NCI-H2171 (cell line): ENCODE data around the gene GSK3B.

Experiments used
- DNase-seq: peaks from one replicate; lab custom pipeline; 2025; lab: John Stamatoyannopoulos, UW

GSK3B gene

DNA sequence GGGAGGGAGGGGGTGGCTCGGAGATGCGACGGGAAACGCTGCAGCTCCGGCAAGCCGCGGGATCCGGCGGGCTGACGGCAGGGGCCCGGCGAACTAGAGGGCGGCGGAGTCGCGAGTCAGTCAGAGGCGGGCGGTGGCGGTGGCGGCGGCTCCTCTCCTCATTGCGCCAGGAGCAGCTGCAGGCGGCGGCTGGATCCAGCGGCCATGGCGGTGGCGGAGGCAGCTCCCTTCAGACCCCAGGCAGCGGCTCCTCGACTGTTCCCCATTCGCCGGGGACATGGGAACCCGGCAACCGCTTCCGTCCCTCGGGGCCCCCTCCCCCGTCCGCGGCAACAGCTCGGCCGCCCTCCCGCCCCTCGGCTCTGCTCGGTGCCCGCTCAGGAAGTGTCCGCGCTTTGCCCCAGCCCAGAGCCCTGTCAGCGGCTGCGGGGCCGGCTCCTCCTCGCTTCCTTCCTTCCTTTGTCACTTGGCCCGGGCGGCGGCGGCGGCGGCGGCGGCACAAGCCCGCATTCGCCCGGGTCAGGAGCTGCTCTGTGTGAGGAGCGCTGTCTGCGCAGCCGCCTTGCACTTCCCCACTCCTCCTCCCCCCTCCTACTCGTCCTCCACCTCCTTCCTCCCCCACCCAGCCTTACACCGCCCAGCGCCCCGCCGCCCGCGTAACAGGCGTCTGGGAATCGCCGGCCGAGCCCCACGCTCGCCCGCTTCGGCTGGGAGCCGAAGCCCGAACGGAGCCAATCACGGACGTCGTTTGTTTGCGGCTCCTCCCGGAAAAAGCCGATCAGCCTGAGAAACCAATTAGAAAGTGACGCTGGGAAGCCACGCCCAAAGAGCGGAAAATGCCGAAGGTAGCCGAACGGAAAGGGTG is at the start of gene GSK3B:
Gene GSK3B (minus strand): TSS at position 537 of the 865 bp plus-strand sequence. CDS start 1,013 bp downstream, outside the sequence.
- peak; percentile 100 for DNase-seq

DNA sequence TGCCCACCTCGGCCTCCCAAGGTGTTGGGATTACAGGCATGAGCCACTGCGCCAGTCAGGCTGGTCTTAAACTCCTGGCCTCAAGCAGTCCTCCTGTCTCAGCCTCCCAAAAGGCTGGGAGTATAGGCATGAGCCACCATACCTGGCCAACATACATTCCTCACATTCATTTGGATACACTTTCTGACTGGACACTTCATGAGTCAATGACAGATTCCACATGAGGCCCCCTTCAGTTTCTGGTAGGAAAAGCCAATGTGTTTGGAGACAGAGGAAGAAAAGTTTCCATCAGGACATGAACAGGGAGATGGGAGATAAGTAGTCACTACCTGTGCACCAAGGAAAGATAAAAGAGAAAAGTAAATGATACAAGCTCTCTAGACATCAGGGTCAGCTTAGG is 49.4 kb upstream of the GSK3B start:
- no peak for DNase-seq

DNA sequence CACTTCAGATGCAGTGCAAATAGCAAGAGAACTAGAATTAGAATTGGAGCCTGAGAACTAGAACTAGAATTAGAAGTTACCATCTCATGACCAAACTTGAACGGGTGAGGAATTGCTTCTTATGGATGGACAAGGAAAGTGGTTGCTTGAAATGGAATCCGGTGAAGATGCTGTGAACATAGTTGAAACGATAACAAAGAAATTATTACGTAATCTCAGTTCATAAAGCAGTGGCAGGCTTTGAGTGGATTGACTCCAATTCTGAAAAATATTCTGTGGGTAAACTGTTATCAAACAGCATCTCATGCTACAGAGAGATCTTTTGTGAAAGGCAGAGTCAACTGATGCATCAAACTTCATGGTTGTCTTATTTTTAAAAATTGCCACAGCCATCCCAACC is 48.0 kb upstream of the GSK3B start:
- no peak for DNase-seq

DNA sequence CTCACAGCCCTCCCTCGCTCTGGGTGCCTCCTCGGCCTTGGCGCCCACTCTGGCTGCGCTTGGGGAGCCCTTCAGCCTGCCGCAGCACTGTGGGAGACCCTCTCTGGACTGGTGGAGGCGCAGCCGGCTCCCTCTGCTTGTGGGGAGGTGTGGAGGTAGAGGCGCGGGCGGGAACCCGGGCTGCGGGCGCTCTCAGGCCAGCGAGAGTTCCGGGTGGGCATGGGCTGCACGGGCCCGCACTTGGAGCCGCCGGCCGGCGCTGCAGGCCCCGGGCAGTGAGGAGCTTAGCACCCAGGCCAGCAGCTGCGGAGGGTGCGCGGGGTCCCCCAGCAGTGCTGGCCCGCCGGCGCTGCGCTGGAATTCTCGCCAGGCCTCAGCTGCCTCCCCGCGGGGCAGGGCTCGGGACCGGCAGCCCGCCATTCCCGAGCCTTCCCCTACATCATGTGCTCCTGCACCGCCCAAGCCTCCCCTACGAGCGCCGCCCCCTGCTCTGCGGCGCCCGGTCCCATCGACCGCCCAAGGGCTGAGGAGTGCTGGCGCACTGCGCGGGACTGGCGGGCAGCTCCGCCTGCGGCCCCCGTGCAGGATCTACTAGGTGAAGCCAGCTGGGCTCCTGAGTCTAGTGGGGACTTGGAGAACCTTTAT is 46.0 kb upstream of the GSK3B start:
- DNase-seq = no peak

GRCh38 chr3:120139140-120139539 is 44.9 kb upstream of the GSK3B start:
- DNase-seq = no peak

GRCh38 chr3:120137548-120137947 is 43.3 kb upstream of the GSK3B start:
- no peak for DNase-seq

- peak; percentile 78 for DNase-seq
Measured at GRCh38 chr3:120130656-120131055, 36.4 kb upstream of the GSK3B start.

- DNase-seq = no peak
Measured at GRCh38 chr3:120129718-120130513, 35.7 kb upstream of the GSK3B start.

DNA sequence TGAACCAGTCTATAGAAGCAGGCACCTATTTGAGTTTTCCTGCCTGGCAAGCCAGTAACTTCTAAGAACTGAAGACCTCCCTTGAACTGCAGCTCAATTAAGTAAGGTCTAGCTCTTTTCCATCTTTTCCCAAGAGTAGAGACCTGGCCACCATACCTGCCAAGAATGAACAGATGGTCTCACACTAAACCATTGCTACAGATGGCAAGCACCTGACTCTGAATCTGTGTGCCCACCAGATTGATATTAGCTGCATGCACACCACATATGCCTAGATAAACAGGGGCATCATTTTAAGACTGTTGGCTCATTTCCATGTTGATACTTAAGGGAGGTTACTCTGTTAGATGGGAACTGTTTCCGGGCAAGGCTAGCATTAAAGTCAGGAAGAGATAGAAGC is 34.8 kb upstream of the GSK3B start:
- DNase-seq = peak; percentile 94

GRCh38 chr3:120125992-120126391 is 31.7 kb upstream of the GSK3B start:
- DNase-seq = no peak

DNA sequence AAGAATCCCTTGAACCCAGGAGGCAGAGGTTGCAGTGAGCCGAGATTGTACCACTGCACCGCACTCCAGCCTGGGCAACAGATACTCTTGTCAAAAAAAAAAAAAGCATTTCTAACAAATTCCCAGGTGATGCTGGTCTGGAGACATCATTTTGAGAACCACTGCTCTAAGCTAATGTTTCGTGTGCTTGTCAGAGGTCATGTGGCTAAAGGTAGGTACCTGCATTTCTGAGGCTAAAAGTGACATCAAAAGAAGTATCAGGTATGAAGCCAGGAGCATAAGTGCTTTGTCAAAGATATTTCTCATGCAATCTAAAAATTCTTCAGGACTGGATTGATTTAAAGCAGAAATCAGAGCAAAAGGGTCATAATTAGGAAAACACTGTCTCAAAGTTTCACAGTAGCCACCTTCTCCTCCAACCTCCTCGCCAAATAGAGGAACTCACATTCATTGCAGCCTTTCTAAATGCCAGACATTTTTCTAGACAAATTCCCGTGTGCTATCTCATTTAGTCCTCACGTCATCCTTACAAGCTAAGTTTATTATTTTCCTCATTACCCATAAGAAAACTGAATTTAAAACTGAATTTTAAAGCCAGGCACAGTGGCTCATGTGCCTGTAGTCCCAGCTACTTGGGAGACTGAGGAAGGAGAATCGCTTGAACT is 25.7 kb upstream of the GSK3B start:
- no peak for DNase-seq

DNA sequence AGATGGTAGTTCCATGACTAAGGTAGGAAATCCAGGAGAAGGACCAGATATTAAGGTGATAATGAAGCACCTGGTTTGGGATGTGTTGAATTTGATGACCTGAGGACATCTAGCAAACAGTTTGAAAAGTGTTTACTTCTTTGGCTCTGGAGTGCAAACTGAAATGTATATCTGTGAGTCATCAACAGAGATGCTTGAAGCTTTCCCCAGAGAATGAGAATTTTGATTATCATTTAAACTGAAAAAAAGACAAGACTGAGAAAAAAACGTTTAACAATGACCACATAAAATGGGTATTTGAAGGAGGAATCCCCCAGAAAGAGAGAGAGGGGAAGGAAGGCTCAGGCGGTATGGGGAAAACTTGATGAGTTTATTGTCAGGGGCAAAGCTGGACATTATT is 20.7 kb upstream of the GSK3B start:
- DNase-seq = no peak

DNA sequence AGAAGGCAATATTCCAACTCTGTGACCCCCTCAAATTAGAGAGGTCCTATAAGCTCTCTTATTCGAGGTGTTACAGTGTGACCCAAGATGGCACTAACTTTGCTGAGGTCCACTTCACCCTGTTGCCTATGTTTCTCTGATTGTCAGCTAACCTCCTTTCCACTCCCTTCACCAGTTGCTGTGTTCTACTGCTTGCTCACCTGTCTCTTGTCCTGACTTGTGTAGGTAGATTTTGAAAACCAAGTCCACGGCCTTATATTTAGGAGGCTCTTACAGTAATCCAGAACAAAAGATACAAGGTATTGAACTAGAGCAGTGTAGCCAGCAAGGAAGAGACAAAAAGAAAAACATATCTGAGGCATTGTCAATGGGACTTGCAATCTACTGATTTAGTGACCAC is 20.1 kb upstream of the GSK3B start:
- DNase-seq = no peak

GRCh38 chr3:120113128-120114116 is 19.2 kb upstream of the GSK3B start:
- no peak for DNase-seq

DNA sequence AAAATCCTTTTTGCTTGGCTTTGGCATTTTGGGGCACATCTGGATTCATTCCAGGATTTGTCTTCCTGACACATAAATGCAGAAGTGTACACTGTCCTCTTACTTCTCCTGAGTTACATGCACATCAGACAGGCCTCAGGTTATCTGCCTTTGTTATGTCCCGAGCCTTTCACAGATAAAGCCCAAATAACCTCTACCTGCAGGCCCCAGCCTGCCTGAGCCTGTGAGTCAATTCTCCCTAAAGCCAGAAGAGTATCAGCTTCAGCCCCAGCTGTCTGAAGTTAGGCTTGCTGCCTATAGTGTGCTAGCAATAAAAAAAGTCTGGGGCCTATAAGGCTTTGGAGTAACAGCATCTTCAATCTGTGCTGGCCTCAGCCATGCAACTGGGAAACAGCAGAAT is 17.7 kb upstream of the GSK3B start:
- peak; percentile 72 for DNase-seq

GRCh38 chr3:120103276-120103675 is 9.0 kb upstream of the GSK3B start:
- no peak for DNase-seq

DNA sequence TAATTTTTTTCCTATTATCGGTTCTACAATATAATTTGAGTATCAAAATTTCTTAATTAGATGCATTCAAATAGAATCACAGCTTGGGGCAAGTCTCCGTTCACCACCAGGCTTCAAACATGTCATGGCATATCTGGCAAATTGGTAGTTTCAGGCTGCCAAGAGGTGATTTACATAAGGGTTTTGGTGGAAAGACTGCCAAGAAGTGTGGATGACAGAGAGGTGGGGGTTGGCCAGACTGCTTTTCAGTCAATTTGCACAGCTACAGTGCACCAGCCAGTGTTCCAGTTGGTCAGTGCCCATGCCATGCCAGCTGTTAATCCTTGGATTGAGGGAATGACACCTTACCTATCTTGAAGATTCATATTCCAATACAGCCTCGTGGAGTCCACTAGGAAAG is 8.4 kb upstream of the GSK3B start:
- DNase-seq = peak; percentile 54

GRCh38 chr3:120102232-120102631 is 8.0 kb upstream of the GSK3B start:
- no peak for DNase-seq

DNA sequence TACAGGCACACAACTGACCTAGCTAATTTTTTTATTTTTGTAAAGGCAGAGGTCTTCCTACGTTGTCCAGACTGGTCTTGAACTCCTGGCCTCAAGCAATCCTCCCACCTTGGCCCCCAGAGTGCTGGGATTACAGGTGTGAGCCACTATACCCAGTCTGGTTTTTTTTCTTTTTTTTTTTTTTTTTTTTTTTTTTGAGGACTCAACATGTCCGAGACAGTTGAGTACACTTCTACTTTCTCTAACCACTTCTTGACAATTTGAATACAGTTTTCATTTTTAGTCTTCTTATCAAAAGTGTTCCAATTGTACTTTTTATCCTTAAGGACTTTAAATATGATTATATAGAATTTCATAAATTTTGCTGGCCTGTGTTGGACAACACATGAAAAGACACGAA is 7.4 kb upstream of the GSK3B start:
- no peak for DNase-seq

GRCh38 chr3:120100711-120101110 is 6.5 kb upstream of the GSK3B start:
- DNase-seq = no peak

DNA sequence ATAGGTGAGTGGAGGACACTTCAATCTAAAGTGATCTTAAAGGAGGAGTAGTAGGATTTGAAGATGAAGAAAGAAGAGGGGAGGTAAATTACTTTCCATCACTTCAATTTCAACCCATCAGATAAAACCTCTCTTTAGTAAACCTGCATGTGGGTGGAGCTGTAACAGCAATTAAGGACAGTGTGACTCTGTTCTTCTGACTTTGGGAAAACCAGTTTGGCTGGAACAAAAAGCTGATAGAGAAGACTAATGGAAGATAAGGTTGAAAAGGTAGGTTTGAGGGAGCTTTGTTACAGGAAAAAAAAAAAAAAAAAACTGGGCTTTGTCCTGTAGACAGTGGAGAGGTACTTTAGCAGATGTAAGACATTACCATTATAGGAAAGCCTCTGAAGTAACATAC is 4.5 kb upstream of the GSK3B start:
- no peak for DNase-seq
